D721Med (cell line): ENCODE measurements around the gene TNS1.

Experiments
- DNase-seq: peaks from one replicate; pipeline ENCODE4 v3.0.0; 2011; ENCODE audit warnings: low spot score; ENCODE audit not compliant: insufficient read length
- FAIRE-seq: peaks from 2 replicates; lab custom pipeline; 2011; peaks lifted over from hg19 to GRCh38; lab: Jason Lieb, UNC
- CTCF ChIP-seq: IDR thresholded peaks from 2 replicates; pipeline ENCODE4 v1.5.1; 2012; ENCODE audit warnings: mild to moderate bottlenecking, control low read depth; ENCODE audit not compliant: insufficient read depth; ENCODE audit errors: missing control alignments

The TNS1 gene

GRCh38 chr2:217822296-217823252 is 180.2 kb downstream of the TNS1 start:
- FAIRE-seq (no peak), DNase-seq (no peak)
- no peak for TF ChIP-seq CTCF

- DNase-seq (no peak), FAIRE-seq (no peak)
- TF ChIP-seq CTCF = no peak
These were observed 181.2 kb downstream of the TNS1 start for GRCh38 chr2:217821536-217822147.

GRCh38 chr2:217820904-217821303 is 181.9 kb downstream of the TNS1 start:
- TF ChIP-seq CTCF = no peak
- DNase-seq (no peak), FAIRE-seq (no peak)

- TF ChIP-seq CTCF = no peak
- FAIRE-seq (no peak), DNase-seq (no peak)
These were observed 182.5 kb downstream of the TNS1 start for GRCh38 chr2:217820091-217820819.

- DNase-seq = no peak
- TF ChIP-seq CTCF = no peak
- no peak for FAIRE-seq
These were observed 184.4 kb downstream of the TNS1 start for GRCh38 chr2:217818293-217818850.

GRCh38 chr2:217817466-217818292 is 185.1 kb downstream of the TNS1 start:
- no peak for TF ChIP-seq CTCF
- DNase-seq = no peak
- FAIRE-seq = no peak
